Suprapubic skin (tissue), 4 donors: ENCODE data around the gene UNKL.

ENCODE experiments used
- CTCF ChIP-seq, 2 donors: fragments of 200-600 bp in 1 of 2; fragments of 450-650 bp in 1 of 2; sonication (generic) in 1 of 2; IDR thresholded peaks; one replicate each; pipeline ENCODE4 v1.5.1; 2016 to 2019; ENCODE audit warnings: antibody characterized with exemption in 2 of 2, mild to moderate bottlenecking in 1 of 2, moderate library complexity in 1 of 2
- EP300 ChIP-seq: sonication (generic); formaldehyde crosslinking; IDR thresholded peaks from one replicate; pipeline ENCODE4 v1.6.1; 2017; ENCODE audit warnings: antibody characterized with exemption
- POLR2A ChIP-seq, 2 donors: fragments of 450-650 bp; IDR thresholded peaks; one replicate each; pipeline ENCODE4 v1.6.1; 2017; ENCODE audit warnings: antibody characterized with exemption in 2 of 2, mild to moderate bottlenecking in 2 of 2, moderate library complexity in 2 of 2
- POLR2AphosphoS5 ChIP-seq, 3 donors: sonication (generic); formaldehyde crosslinking; IDR thresholded peaks; one replicate each; pipeline ENCODE4 v1.6.1; 2017; ENCODE audit warnings: antibody characterized with exemption in 3 of 3

- TF ChIP-seq CTCF (IDR thresholded peaks at IDR 0.05) (no peak), POLR2AphosphoS5 (IDR thresholded peaks at IDR 0.05) (no peak), EP300 (no peak), POLR2A (IDR thresholded peaks at IDR 0.05) (no peak)
Measured at GRCh38 chr16:1431497-1432270, 17.2 kb upstream of the UNKL start.
